Measurements from ENCODE around the gene EIF4A3. TPM values are rescaled to one million over a fixed set of nuclear protein-coding genes. Genes with fewer than 3 reads are reported as not detected.

EIF4A3 gene
- total RNA-seq, 1 donor from 2014 or later = 31.3 TPM

- ATAC-seq (no peak), DNase-seq (ENCODE audit: missing footprints) (no peak)
- intact Hi-C loops (cut with DNase I) = no loop called here
These were observed 40.2 kb downstream of the EIF4A3 start for GRCh38 chr17:80106751-80107150.

GRCh38 chr17:80106176-80106575 lies 40.8 kb downstream of the EIF4A3 start:
- DNase-seq (ENCODE audit: missing footprints) = no peak
- intact Hi-C loops (cut with DNase I) = no loop called here
- no peak for ATAC-seq

GRCh38 chr17:80105762-80106161 lies 41.2 kb downstream of the EIF4A3 start:
- intact Hi-C loops (cut with DNase I) = no loop called here
- ATAC-seq (no peak), DNase-seq (ENCODE audit: missing footprints) (no peak)

- intact Hi-C loops (cut with DNase I) = loop anchor here (5.0 kb wide), 1 partner anchor 157 kb away; the partner anchor contains the start of gene RNF213
- DNase-seq (ENCODE audit: missing footprints) = no peak
These were observed 42.0 kb downstream of the EIF4A3 start for GRCh38 chr17:80104956-80105375.

GRCh38 chr17:80104321-80104955 lies 42.5 kb downstream of the EIF4A3 start:
- ATAC-seq (no peak), DNase-seq (ENCODE audit: missing footprints) (no peak)
- intact Hi-C loops (cut with DNase I) = loop anchor here (5.0 kb wide), 1 partner anchor 158 kb away; the partner anchor contains the start of gene RNF213

More at GRCh38 chr17:80104956-80105375, 42.0 kb downstream of the EIF4A3 start:
- no peak for ATAC-seq

- ATAC-seq = no peak
- intact Hi-C loops (cut with DNase I) = loop anchor here (2.0 to 5.0 kb wide), 2 partner anchors 43 to 159 kb away; partner anchors contain the start of genes EIF4A3 and RNF213
- DNase-seq (ENCODE audit: missing footprints) = no peak
These were observed 43.4 kb downstream of the EIF4A3 start for GRCh38 chr17:80103449-80104085.

- DNase-seq (ENCODE audit: missing footprints) (no peak), ATAC-seq (no peak)
- intact Hi-C loops (cut with DNase I) = loop anchor here (2.0 to 5.0 kb wide), 2 partner anchors 44 to 159 kb away; partner anchors contain the start of genes EIF4A3 and RNF213
These were observed 44.1 kb downstream of the EIF4A3 start for GRCh38 chr17:80102664-80103448.

- peak; percentile 11 for ATAC-seq
- DNase-seq (ENCODE audit: missing footprints) = no peak
- intact Hi-C loops (cut with DNase I) = loop anchor here (2.0 to 5.0 kb wide), 2 partner anchors 45 to 160 kb away; partner anchors contain the start of genes EIF4A3 and RNF213
These were observed 44.8 kb downstream of the EIF4A3 start for GRCh38 chr17:80101946-80102663.

- peak; percentile 93 for ATAC-seq
- intact Hi-C loops (cut with DNase I) = loop anchor here (5.0 kb wide), 1 partner anchor 161 kb away; the partner anchor contains the start of gene RNF213
- peak; percentile 95 for DNase-seq (ENCODE audit: missing footprints)
These were observed 45.6 kb downstream of the EIF4A3 start, which contains the start of gene GAA for GRCh38 chr17:80101011-80101945. TSS of gene GAA (plus strand) at chr17:80101581. CDS start at chr17:80104587, 3,006 bp downstream.

GRCh38 chr17:80100035-80100323 lies 46.9 kb downstream of the EIF4A3 start:
- intact Hi-C loops (cut with DNase I) = loop anchor here (5.0 kb wide), 1 partner anchor 162 kb away; the partner anchor contains the start of gene RNF213
- no peak for ATAC-seq

GRCh38 chr17:80099291-80100034 lies 47.5 kb downstream of the EIF4A3 start:
- intact Hi-C loops (cut with DNase I) = loop anchor here (5.0 kb wide), 1 partner anchor 163 kb away; the partner anchor contains the start of gene RNF213
- DNase-seq (ENCODE audit: missing footprints) = no peak
- ATAC-seq = no peak

More at GRCh38 chr17:80100035-80100323, 46.9 kb downstream of the EIF4A3 start:
- DNase-seq (ENCODE audit: missing footprints) = no peak

GRCh38 chr17:80097844-80098691 lies 48.9 kb downstream of the EIF4A3 start:
- no peak for DNase-seq (ENCODE audit: missing footprints)
- no peak for ATAC-seq
- intact Hi-C loops (cut with DNase I) = no loop called here

- ATAC-seq = no peak
- no peak for DNase-seq (ENCODE audit: missing footprints)
- intact Hi-C loops (cut with DNase I) = no loop called here
These were observed 49.8 kb downstream of the EIF4A3 start for GRCh38 chr17:80097127-80097621.

GRCh38 chr17:80096561-80097021 lies 50.3 kb downstream of the EIF4A3 start:
- intact Hi-C loops (cut with DNase I) = no loop called here
- DNase-seq (ENCODE audit: missing footprints) = no peak

GRCh38 chr17:80095844-80096475 lies 51.0 kb downstream of the EIF4A3 start:
- DNase-seq (ENCODE audit: missing footprints) = peak; percentile 50
- intact Hi-C loops (cut with DNase I) = no loop called here
- ATAC-seq = no peak

More at GRCh38 chr17:80096561-80097021, 50.3 kb downstream of the EIF4A3 start:
- ATAC-seq = no peak

All from Right ventricle myocardium inferior (tissue), 1 donor.